Activated CD8-positive, alpha-beta memory T cell treated with anti-CD3 and anti-CD28 coated beads, Interleukin-2, amount 50 U/mL, for 4 hours (primary cell): Measurements from ENCODE around the gene ACRBP.
A peak's percentile ranks its signal among the peaks of the same experiment; 100 is the strongest.

Source experiments
- DNase-seq: peaks from one replicate; pipeline ENCODE4 v3.0.0-alpha.2; 2020

The ACRBP gene

DNA sequence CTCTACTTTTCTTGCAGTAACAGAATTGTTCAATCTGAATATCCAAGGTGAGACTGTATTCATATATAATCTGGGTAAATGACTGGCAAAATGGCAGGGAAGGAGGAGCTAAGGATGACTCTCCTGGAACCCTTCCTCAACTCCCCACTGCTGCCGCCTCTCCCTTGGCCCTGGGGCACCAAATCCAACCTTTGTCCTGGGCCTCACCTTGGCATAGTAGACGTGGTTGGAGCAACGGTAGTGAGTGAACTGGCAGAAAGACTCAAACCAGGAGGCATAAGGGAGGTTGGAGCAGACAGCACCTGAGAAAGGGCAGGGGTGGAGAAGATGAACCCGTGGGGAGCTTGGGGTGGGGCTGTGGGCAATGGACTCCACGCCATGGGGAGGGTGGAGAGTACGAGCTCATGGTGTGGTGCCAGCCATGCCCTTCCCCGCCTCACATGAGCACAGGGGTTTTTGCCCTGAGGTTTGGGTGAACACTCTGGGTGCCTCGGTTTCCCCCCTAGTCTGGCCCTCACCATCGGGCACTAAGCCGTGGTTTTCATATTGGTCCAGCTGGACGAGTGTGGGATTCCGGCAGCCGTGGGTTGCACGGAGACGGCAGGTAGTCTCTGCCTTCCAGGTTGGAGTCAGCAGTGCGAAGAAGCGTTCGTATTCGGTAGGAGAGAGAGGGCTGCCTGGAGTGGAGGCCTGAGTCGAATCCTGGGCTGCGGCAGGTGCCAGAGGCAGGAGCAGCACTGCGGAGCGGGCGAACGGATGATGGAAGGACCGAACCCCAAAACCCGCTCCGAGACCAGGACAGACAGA lies 753 bp downstream of the ACRBP start:
- no peak for DNase-seq

DNA sequence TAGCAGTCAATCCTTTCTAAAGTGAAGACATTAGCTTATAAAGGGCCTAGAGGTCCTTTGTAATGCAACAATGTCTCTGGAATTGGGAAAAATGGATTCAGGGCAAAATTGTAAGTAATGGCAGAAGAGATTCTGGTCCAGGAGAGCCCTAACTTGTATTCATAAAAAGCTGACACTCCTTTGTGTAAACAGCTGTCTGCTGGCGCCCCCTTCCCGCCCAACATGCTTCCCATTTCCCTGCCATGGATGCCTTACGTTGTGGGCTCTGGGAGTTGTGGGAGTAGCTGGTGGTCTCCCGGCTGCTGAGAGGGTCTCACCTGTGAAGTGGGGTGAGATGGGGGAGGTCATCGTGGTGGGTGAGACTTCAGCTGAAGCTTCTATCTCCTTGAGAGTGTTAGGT lies 2.3 kb downstream of the ACRBP start:
- no peak for DNase-seq

DNA sequence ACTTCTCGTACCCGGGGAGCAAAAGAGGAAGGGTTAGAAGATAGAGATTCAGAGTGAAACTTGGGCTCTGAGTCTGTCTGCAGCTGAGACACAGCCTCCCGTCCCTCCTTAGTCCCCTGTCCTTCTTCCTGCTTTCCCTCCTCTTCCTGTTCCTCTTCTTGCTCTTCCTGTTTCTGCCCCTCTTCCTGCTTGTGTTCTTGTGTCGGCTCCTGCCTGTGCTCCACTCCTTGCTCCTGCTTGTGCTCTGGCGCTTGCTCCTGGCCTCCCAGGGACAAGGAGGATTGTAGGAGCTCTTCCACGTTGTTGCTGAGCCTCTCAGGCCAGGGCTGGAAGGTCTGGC lies 3.0 kb downstream of the ACRBP start:
- no peak for DNase-seq

DNA sequence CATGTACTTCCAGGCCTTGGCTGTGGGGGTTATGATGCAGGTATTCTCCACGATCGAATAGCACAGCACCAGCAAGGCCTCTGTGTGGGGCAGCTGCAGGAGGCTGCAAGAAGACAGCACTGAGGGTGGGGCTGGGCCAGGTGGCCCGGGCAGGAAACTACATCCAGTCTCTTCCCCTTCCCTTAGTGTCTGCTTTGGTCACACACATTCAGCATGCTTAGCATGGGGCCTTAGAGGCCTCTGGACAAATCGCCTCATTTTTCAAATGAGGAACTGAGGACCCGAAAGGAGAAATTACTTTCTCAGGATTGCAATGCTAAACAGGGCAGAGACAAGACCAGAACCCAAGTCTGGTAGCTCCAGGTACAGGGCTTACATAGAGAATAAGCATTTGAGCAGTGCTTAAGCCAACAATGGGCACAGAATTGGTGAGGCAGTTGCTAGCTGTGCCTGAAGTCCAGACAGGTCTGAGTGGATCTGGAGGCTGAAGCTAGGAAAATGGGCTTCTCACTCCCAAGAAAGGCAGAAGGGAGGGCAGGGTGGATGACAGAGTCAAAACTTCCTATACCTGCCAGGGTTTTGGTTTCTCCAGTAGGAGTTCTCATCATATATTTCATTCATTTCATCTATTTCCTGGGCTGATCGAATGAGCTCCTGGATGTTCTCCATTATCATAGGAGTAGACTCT lies 3.5 kb downstream of the ACRBP start:
- no peak for DNase-seq

DNA sequence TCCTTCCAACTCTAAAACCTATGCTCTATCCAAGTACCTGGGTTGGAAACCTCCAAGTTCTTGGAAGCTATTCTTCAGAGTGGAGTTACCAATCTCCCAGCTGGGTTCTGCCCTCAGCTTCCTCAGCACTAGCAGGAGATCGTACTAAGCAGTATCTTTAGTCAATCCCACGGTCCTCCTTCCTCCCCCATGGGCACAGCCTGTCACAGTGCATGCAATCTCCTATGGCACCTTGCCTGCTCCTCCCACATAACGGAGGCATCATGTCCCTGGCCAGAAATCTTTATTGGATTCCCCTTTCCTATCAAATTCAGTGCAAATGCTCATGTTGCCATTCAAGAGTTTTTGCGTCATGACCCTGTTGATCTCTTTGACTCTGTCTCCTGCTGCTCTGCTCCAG lies 6.1 kb downstream of the ACRBP start:
- DNase-seq = no peak

DNA sequence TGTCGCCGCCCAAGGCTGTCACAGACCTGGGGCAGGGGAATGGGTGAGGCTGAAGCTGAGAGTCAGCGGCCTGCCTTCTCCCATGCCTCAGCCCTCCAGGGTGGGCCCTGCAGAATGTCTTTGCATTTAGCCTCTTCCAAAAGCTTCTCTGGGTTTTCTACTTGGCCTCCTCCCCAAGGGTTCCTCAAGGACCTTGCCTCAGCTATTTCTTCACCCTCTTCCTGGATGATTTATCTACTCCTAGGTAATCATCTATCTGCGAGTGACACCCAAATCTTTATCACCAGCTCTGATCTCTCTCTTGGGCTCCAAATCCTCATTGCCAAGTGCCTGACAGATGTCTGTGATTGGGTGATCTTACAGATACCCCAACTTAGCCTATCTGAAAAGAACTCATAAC lies 6.7 kb downstream of the ACRBP start:
- no peak for DNase-seq

DNA sequence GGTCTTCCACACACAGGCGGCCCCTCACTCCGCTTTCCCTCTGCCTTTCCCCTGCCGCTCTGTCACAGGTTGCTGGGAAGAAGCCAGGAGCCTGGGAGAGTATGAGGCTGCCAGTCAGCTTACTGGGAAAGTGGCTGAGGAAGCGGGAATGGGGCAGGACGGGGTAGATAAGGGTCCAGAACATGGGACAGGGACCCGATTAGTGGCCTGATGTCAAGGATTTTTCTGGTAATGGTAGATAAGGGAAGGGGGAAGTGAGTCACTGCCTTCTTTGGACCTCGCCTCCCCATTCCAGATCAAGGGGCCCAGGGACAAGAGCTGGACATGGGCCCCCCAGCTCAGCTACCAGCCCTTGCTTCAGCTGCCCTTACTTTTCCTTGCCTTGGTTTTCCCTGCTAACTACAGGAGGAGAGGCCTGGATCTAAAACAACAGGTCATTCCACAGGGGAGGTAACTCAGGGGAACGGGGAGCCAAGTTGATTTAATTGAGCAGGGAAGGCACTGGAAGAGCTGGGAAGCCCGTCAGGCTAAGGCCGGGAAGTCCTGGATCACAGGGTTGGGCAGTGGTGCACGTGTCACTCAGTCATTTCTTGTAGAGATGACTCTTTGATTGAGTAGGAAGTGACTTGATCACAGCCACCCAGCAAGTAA lies 8.0 kb downstream of the ACRBP start:
- DNase-seq = no peak

DNA sequence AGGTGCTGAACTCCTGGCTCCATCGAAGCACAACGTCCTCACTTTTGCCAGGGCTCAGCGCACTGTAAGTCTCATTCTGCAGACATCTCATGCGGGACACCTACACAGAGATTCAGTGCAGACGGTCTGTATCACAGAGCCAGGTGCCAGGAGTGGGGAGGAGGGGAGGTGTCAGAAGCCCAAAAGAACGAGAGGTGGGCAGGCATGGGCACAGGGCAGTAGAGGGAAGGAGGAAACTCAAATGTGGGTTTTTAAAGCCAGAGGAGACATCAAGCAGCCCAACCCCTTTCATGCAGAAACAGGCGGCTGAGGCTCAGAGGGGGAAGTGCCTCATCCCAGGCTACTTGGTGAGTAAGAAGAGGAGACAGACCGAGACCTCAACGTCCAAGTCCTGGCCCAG lies 8.9 kb downstream of the ACRBP start:
- DNase-seq = no peak

DNA sequence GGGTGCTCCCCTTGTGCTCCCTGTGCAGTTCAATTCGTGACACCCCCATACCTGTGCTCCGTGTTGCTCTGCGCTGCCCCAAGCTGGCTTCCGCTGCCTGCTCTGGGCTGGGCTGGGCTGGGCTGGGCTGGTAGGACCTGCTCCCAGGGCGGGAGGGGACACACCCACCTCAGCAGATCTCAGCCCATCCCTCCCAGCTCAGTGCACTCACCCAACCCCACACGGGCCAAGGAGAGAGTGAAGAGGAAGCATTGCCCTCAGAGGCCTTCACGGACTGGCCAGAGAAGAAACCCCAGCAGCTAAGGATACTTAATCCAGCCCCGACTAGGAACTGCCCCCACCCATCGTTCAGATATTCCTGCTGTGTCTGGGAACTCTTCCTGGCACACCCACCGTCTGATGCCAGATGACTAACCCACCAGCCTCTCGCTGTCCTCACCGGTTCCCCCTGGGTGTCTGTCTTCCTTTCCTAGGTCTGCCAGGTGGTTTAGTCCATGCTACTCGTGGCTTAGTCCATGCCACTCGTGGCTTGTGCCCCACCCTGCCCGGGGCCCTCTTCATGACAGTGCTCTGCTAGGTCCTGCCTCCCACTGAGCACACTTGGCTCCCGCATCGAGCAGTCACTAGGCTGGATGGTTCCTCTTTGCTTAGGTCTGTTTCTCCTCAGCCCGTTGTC lies 11.2 kb downstream of the ACRBP start, which contains the start of gene LPAR5:
Gene LPAR5, minus strand, starts transcription at position 104 of the 676 bp plus-strand sequence. CDS start 14,711 bp downstream, outside the sequence.
- DNase-seq = no peak

DNA sequence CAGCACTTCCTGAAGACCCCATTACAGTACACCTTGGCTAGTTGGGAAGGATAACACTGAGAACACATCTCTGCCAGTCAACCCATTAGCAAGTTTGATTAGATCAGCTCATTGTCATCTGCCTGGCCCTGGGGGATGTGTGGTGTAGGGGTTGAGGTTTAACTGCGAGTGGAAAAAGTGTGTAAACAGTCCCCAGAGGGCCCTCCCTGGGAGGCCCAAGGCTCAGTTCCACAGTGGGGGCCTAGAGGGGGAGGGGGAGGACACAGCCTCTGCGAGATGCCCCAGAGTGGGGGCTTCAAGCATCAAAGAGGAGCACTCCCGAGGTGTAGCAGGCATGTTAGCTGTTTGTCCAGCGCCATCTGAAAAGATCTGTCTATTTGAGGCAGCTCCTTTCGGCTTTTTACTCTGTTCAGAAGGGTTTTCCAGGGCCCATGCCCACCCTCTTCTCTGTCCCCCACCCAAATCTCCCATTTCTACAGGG lies 11.8 kb downstream of the ACRBP start:
- DNase-seq = peak; percentile 65

DNA sequence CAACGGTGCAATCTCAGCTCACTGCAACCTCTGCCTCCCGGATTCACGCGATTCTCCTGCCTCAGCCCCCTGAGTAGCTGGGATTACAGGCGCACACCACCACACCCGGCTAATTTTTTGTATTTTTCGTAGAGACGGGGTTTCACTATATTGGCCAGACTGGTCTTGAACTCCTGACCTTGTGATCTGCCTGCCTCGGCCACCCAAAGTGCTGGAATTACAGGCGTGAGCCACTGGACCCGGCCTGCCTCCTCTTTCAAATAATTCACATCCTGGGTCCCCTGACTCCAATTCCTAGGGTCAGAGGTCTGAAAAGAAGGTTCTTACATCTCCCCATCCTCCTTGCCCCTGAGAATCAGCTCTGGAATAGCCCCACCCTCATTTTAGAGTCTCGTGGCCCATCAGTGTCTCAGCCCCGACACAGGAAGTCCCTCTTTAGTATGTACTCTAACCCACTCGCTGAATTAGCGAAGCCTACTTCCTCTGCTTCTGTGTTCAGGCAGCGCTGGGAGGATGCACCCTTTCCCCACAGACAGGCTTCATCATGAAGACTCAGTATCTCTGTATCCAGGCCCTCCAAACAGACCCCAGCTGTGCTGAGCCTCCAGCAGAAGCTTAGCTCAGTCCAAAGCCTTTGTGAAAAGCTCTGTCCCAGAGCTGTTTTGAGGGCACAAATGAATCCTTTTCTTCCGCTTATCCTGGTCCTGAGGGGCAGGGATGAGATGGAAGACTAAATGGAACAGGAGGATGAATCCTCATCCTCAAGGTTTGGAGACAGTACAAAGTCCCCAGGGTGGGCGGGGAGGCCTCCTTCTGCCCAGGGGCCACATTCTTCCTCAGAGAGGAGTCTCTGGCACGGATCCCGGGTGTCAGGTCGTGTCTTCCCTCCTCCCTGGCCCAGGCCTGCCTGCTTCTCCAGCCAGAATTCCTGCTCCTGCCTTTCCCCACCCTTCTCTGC lies 14.9 kb downstream of the ACRBP start:
- DNase-seq = peak; percentile 49

DNA sequence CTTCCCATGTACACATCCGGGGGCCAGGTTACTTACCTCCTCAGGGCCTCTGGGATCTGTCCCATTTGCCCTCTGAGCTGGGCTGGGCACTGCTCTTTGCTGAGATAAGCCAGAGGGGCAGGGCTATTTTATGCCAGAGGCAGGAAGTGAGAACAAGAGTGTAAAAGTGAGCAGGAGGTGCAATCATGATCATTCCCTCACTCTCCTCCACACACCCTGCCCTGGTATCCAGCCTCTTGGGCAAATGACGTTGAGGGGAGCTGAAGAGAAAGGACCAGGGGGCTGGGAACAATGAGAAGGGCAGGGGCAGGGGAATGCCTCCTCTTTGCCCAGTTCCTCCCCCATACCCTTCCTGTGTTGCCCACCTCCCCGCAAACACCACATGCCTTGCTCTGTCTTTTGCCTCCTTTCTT lies 15.7 kb downstream of the ACRBP start:
- no peak for DNase-seq

DNA sequence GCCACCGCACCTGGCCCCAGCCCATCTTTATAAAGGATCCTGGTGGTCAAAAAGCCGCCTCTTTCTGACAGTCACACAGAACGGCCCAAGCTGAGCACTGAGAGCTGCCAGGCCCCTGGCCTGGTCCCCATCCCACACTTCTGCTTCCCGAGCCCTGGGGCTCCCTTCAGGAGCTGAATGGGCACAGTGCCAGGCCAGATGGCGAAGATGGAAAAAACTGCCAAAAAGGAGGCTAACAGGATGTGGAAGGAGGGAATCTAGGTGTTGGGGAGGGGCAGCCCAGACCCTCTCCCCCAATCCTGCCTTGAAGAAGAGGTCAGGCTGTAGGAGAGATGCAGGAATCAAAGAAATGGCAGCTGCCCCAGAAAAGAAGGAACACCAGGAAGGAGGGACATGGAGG lies 16.5 kb downstream of the ACRBP start:
- DNase-seq = no peak

DNA sequence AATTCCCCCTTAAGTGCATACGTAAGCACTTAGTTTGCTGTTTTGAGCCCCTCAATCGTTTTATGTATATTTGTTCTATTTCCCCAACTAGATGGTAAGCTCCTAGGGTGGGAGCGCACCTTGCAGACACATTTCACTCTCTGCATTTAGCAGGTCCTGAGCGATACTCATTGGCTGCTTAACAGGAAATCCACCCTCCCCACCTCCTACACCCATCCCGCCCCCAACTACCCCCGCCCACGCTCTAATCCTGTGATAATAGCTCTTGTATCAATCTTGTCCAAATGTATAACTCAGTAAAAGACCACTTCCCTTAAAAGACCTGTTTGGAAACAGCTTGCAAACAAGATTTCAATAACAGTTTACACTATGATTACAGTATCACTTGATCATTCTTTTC lies 19.6 kb downstream of the ACRBP start:
- no peak for DNase-seq

DNA sequence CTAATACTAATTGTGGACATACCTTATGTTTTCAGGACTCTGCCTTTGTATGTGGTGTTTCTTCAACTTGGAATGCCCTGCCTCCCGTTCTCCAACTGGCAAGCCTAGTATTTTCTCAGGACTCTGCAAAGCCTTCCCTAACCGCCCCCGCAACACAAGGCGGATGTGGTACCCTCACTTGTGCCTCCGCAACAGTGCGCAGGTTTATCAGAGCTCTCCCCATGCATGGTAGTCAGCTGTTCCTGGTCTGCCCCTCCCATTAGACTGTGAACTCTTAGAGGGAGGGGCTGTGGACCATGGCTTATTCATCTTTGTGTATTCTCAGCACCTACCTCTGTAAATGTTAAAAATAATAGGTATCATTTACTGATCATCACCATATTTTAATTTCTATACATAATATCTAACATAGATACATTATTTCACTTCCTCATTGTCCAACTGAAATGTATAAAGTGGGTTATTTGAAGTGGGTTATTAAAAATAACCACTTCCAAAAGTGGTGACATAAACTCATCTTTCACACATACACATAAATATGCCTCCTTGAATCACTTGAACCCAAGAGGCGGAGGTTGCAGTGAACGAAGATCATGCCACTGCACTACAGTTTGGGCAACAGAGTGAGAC lies 20.5 kb downstream of the ACRBP start:
- DNase-seq = no peak

DNA sequence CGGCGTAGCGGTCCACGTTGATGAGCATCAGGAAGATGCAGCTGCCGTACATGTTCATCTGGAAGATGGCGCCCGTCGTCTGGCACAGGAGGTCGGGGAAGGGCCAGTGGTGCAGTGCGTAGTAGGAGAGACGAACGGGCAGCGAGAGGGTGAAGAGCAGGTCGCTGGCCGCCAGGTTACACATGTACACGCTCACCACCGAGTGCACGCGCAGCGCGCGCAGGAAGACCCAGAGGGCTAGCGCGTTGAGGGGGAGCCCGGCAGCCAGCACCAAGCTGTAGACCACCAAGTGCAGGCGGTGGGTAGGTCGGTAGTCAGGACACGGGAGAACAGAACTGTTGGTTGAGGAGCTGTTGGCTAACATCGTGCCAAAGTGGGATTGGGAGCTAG lies 26.4 kb downstream of the ACRBP start:
- DNase-seq = no peak

DNA sequence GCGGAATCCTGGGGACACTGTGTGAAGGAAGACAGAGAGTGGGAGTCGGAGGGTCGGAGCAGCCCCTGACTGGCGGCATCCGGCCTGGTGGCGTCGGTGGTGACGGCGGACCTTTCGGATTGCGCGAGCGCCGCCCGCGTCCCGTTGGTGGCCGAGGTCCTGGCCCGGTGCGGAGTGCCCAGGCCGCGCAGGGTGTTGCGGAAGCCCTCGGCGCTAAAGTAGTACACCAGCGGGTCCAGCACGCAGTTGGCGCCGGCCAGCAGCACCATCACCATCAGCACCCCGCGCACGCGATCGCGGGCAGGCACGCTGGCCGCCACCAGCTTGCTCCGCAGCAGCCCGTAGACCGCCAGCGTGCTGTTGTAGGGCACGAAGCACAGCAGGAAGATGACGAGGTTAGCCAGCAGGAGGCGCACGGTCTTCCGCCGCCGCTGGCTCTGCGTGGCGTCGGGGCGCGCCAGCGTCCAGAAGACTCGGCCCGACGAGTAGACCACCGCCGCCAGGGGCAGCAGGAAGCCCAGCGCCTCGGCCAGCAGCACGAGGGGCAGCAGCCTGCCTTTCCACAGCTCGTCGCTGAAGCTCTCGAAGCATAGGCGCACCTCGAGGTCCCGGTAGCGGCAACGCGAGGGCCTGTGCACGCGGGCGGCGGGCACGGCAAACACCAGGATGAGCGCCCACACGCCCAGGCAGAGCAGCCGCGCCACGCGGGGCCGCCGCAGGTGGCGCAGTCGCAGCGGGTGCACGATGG lies 26.9 kb downstream of the ACRBP start:
- DNase-seq = peak; percentile 55

DNA sequence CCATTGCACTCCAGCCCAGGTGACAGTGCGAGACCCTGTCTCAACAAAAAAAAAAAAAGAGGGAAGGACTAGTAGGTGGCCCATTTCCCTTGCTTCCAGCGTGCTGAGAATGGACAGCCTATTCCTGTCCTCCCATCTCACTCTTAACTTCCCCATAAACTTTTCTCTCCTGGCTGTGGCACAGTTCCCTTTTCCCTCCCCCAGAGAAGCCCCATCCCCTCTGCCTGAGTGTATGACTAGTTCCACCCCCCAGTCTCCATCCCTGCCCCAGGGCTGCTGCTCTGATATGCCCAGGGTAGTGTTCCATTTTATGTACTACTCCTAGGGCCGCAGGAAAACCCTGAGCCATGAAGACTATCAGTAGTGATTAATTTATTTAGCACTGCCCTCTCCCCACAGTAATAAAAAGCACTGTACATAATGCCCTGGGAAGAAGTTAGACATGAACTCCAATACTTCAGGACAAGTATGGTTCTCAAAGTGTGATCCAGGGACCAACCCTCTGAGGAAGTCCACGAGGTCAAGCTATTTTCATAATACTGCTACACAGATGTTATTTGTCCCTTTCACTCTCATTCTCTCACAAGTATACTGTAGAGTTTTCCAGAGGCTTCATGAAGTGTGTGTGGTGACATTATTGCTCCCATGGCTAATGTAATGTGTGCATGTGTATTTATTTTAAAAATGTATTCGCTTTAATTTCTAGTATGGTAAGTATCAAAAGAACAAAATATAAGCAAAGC lies 28.6 kb downstream of the ACRBP start:
- DNase-seq = no peak

DNA sequence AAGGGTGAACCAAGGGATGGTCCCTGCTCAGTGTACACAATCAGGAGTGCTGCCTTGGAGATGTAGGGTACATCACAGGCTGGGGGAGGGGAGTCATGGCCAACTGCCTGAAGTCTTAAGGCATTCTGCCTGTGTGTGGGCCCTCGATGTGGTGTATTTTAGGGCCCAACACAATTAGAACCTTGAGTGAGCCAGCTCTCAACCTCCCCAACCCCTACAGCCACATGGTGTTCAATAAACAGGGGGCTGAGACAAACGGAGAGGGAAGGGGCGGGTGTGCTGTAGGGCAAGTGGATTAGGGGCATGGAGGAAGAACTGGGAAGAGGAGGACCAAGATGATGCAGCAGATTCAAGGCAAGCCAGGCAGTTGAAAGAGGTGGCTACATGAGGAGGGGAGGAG lies 31.4 kb downstream of the ACRBP start:
- DNase-seq = no peak

DNA sequence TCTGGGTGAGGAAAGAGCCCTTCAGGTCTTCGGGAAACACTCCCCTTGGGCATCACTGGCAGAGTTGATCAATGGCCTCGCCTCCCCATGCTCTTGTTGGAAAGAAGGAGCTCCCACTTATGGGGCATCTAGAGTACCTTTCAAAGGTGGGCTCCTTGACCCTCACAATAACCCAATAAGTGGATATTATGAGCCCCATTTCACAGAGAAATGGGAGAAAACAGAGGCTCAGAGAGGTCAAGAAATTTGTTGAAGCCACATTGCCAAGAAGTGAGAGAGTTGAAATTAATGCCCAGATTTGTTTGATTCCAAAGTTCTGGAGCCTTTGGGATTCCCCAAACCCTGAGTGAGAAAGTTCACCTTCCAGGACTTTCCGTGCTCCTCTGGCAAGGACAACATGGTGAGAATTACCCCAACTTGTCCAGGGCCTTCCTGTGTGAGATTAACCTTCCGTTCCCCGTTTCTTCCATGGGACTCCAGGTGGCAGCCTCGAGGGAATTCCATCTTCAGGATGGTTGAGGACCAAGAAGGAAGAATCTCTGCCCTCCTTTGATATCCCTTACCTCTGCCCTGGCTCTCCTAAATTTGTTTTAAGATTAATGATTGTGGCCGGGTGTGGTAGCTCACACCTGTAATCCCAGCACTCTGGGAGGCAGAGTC lies 32.6 kb downstream of the ACRBP start:
- DNase-seq = no peak
